B cell (primary cell): Measurements from ENCODE around the gene IFRD2. TPM values are rescaled to one million over a fixed set of nuclear protein-coding genes. Genes with fewer than 3 reads are reported as not detected.
A peak's percentile ranks its signal among the peaks of the same experiment; 100 is the strongest.

ENCODE experiments used
- ATAC-seq: fragments of 200-7000 bp; cut with Tn5 transposase; one replicate; pipeline ENCODE4 v1.10.0; 2021; ENCODE audit warnings: low read depth, mild to moderate bottlenecking, moderate number of reproducible peaks, moderate library complexity
- CTCF ChIA-PET: fragments of 350-600 bp; sonication (Branson Sonifier 250); formaldehyde crosslinking; loops from one replicate; lab custom pipeline; 2021; ENCODE audit warnings: antibody characterized with exemption, inconsistent platforms; lab: Charles Lee
- POLR2A ChIA-PET: fragments of 350-600 bp; sonication (Branson Sonifier 250); formaldehyde crosslinking; loops from one replicate; lab custom pipeline; 2021; ENCODE audit warnings: antibody characterized with exemption; lab: Charles Lee
- DNase-seq: peaks from one replicate; pipeline ENCODE4 v3.0.0; 2013
- H2AFZ ChIP-seq: 2 replicates; pipeline ENCODE4 v1.6.1; 2012; ENCODE audit warnings: mild to moderate bottlenecking, low read depth, low read length; ENCODE audit not compliant: insufficient read depth, poor library complexity, severe bottlenecking
- H3K27ac ChIP-seq, 2 donors: 1 replicate in 1 of 2; 2 replicates in 1 of 2; pipeline ENCODE4 v1.5.1; 2012 to 2013; ENCODE audit warnings: low read length in 2 of 2, mild to moderate bottlenecking in 2 of 2, moderate library complexity in 1 of 2
- H3K27me3 ChIP-seq, 4 experiments: fragments of 200-600 bp in 1 of 4; sonication (generic) in 1 of 4; replicated peaks in 1 of 4; 1 replicate in 2 of 4; 2 replicates in 2 of 4; pipeline versions ENCODE4 v1.6.1 to v1.7.0; 2013 to 2016; ENCODE audit warnings: low read length in 3 of 4, mild to moderate bottlenecking in 2 of 4, mixed read lengths in 1 of 4, moderate library complexity in 1 of 4; ENCODE audit not compliant: insufficient read depth in 4 of 4, control insufficient read depth in 3 of 4; ENCODE audit errors: control extremely low read depth in 1 of 4
- H3K36me3 ChIP-seq, 2 experiments: replicated peaks in 1 of 2; 1 replicate in 1 of 2; 2 replicates in 1 of 2; pipeline versions ENCODE4 v1.6.1 to v1.7.1; 2013; ENCODE audit warnings: low read length in 1 of 2; ENCODE audit not compliant: insufficient read depth in 2 of 2, control insufficient read depth in 1 of 2; ENCODE audit errors: control extremely low read depth in 1 of 2, extremely low read depth in 1 of 2
- H3K4me1 ChIP-seq, 2 donors: fragments of 200-600 bp in 1 of 2; sonication (generic) in 1 of 2; 1 replicate in 1 of 2; 2 replicates in 1 of 2; pipeline versions ENCODE4 v1.5.1 to v1.6.1; 2013 to 2017; ENCODE audit warnings: low read length in 2 of 2; ENCODE audit not compliant: control insufficient read depth in 2 of 2, insufficient read depth in 2 of 2
- H3K4me2 ChIP-seq: replicated peaks from 2 replicates; pipeline ENCODE3; 2012; ENCODE audit warnings: mild to moderate bottlenecking, low read depth, low read length; ENCODE audit not compliant: poor library complexity, severe bottlenecking
- H3K4me3 ChIP-seq, 5 experiments: fragments of 200-600 bp in 1 of 5; sonication (generic) in 1 of 5; 1 replicate in 3 of 5; 2 replicates in 2 of 5; pipeline versions ENCODE4 v1.5.1 to v1.7.0; 2011 to 2016; ENCODE audit warnings: low read length in 4 of 5, mild to moderate bottlenecking in 4 of 5, low read depth in 2 of 5, control low read depth in 1 of 5, moderate library complexity in 1 of 5; ENCODE audit not compliant: insufficient read depth in 1 of 5; ENCODE audit errors: control extremely low read depth in 1 of 5, extremely low read depth in 1 of 5
- H3K79me2 ChIP-seq: fragments of 200-600 bp; sonication (generic); one replicate; pipeline ENCODE4 v1.6.0; 2016; ENCODE audit warnings: low read length; ENCODE audit not compliant: control insufficient read depth, insufficient read depth
- H3K9ac ChIP-seq: fragments of 200-600 bp; sonication (generic); 2 replicates; pipeline ENCODE4 v1.6.1; 2017; ENCODE audit warnings: mild to moderate bottlenecking, low read length, moderate library complexity
- H3K9me3 ChIP-seq, 3 donors: one replicate each; pipeline versions ENCODE4 v1.6.1 to v1.7.1; 2013; ENCODE audit warnings: low read length in 2 of 3; ENCODE audit not compliant: control insufficient read depth in 2 of 3, insufficient read depth in 1 of 3; ENCODE audit errors: control extremely low read depth in 1 of 3
- H4K20me1 ChIP-seq: 2 replicates; pipeline ENCODE4 v1.6.0; 2012; ENCODE audit warnings: mild to moderate bottlenecking, low read length; ENCODE audit not compliant: insufficient read depth, control insufficient read depth, poor library complexity, severe bottlenecking
- H3K27ac Mint-ChIP-seq: one replicate; pipeline ENCODE4 v1.8.0; 2021; ENCODE audit warnings: mixed read lengths
- H3K27me3 Mint-ChIP-seq: one replicate; pipeline ENCODE4 v1.8.0; 2021; ENCODE audit warnings: mixed read lengths
- H3K4me1 Mint-ChIP-seq: one replicate; pipeline ENCODE4 v1.8.0; 2021; ENCODE audit warnings: mixed read lengths
- H3K4me3 Mint-ChIP-seq: one replicate; pipeline ENCODE4 v1.8.0; 2021; ENCODE audit warnings: mixed read lengths
- H3K9me3 Mint-ChIP-seq: one replicate; pipeline ENCODE4 v1.8.0; 2022; ENCODE audit warnings: mixed read lengths; ENCODE audit not compliant: insufficient read depth
- CTCF ChIP-seq: fragments of 200-600 bp; IDR thresholded peaks from one replicate; pipeline ENCODE4 v1.8.0; 2022; ENCODE audit warnings: antibody characterized with exemption, mild to moderate bottlenecking
- EZH2 ChIP-seq: IDR thresholded peaks from 2 replicates; pipeline ENCODE4 v1.6.1; 2012; ENCODE audit warnings: borderline replicate concordance, low read depth, mild to moderate bottlenecking, moderate library complexity, low read length; ENCODE audit not compliant: insufficient read depth, poor library complexity, severe bottlenecking
- WGBS: methylation state at CpG from one replicate; pipeline ENCODE4 v1.1.5; 2013; ENCODE audit warnings: missing lambda C conversion rate; ENCODE audit not compliant: insufficient coverage; 5-methylcytosine and 5-hydroxymethylcytosine counted together
- intact Hi-C: fragments of 100-400 bp; cut with micrococcal nuclease; formaldehyde crosslinking; loops from one replicate; pipeline ENCODE4 v1.10.0; 2022
- polyA plus RNA-seq: library from polyadenylated mRNA; depleted of rRNA; stranded (reverse); fragments of >200 nt; gene quantifications from 2 replicates; pipeline ENCODE4 v1.2.3, GENCODE V29; 2012
- total RNA-seq, 2 donors: library from RNA; stranded (reverse); fragments of 120-200 nt in 1 of 2; gene quantifications; 1 replicate in 1 of 2; 2 replicates in 1 of 2; pipeline versions ENCODE4 v1.2.3 to v1.2.4, GENCODE V29; 2013 to 2022

Gene IFRD2
- total and polyA plus RNA-seq, 2 donors (not counting 1 experiment from before 2014, with no cell fraction given), result 63.4 to 80.1 TPM

DNA sequence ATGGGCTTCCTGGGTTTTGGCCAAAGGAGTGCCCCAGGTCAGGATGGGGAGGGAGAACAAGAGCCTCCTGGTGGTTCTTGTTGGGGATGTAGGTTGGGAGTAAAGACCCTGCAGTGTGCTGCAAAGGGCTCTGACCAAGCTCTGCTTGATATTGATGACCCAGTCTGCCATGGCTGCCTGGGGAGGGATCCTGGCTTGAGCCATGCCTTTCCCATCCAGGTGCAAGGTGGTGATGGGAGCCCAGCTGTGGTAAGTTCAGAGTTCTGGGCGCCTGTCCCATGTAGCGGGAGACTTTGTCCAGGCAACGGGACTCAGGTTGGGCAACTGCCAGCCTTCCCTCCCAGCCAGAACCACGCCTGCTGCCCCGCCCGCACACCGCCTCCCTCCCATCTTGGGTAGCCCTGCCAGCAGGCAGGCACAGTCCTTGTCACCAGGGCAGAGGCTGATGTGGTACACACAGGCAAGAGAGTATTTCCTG, 53.6 kb downstream of the IFRD2 start:
- peak overlapping the region; percentile 97 for H3K4me2 ChIP-seq
- H2AFZ ChIP-seq, result no peak overlapping the region
- H3K27me3 Mint-ChIP-seq, result no peaks in the 10 kb centered on the region
- H3K27ac Mint-ChIP-seq, result peak overlapping the region; percentile 97
- peaks cover 0 to 28% of the 10 kb centered on the region in 2 experiments for H3K36me3 ChIP-seq
- H4K20me1 ChIP-seq, result peaks cover 70% of the 10 kb centered on the region
- TF ChIP-seq CTCF, result no peak
- no peak for TF ChIP-seq EZH2
- no peak for DNase-seq
- intact Hi-C loops, result loop anchor here (1.0 to 10.0 kb wide), 6 partner anchors 8 to 1521 kb away; partner anchors contain the start of genes APEH, HYAL2, IP6K2 and USP4
- H3K9ac ChIP-seq, result peak overlapping the region; percentile 78
- H3K4me1 Mint-ChIP-seq, result peaks cover 64% of the 10 kb centered on the region
- ChIA-PET CTCF (interaction anchor here (1.0 to 27.3 kb wide), 3 partner anchors 5 to 44 kb away, joined by 3 to 596 read pairs (median 596); partner anchors contain the start of gene GNAI2), POLR2A (interaction anchor here (2.1 kb wide), 1 partner anchor 10 kb away, joined by 13 read pairs; no protein-coding TSS in a partner anchor)
- peak overlapping the region; percentile 97 for H3K4me3 Mint-ChIP-seq
- H3K79me2 ChIP-seq, result peaks cover 93% of the 10 kb centered on the region
- no peaks in the 10 kb centered on the region for H3K9me3 Mint-ChIP-seq
- H3K27me3 ChIP-seq, result no peaks in the 10 kb centered on the region
- H3K4me1 ChIP-seq, result peaks cover 63 to 69% of the 10 kb centered on the region in 2 donors
- H3K4me3 ChIP-seq, result peak overlapping the region; percentile 70 to 100 (median 95)
- no peaks in the 10 kb centered on the region for H3K9me3 ChIP-seq
- no peak for ATAC-seq
- WGBS, result 76% methylated on average over 7 of the region's 7 CpGs
- peak overlapping the region; percentile 36 to 91 for H3K27ac ChIP-seq
